HG02588 (cell line): Measurements from ENCODE around the gene AP1B1.
A peak's percentile ranks its signal among the peaks of the same experiment; 100 is the strongest.
"Not testable (repeated sequence)": the region's sequence is repeated elsewhere in the genome, so short reads cannot be mapped to it uniquely, and the experiment has no call there.

Source experiments
- ATAC-seq: cut with Tn5 transposase; IDR thresholded peaks from one replicate; pipeline ENCODE4 v1.9.1; 2021; ENCODE audit warnings: mild to moderate bottlenecking, moderate library complexity; ENCODE audit not compliant: unreplicated experiment

Gene AP1B1

DNA sequence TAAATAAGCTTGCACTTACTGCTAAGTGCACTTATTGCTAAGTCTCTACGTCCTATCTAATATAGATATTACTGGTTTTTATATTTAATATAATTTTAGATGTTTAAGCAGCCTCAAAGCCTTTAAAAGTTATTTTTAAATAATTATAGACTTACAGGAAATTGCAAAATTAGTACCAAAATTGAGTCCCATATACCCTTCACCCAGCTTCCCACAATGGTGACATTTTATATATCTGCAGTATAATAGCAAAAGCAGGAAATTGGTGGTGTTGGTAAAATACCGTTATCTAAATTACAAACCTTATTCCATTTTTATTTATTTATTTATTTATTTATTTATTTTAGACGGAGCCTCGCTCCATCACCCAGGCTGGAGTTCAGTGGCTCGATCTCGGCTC, 1.9 kb upstream of the AP1B1 start:
- ATAC-seq, result no peak

DNA sequence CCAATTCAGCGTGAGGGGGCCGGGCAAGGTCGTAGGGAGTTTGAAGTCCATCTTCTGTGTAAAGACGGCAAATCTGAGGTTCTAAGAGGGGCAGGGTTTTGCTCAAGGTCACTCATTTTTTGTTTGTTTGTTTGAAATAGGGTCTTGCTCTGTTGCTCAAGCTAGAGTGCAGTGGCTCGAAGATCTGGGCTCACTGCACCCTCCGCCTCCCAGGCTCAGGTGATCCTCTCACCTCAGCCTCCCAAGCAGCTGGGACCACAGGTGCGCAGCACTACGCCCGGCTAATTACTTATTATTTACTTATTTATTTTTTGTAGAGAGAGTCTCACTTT, 355 bp upstream of the AP1B1 start:
- ATAC-seq, result peak; percentile 3

DNA sequence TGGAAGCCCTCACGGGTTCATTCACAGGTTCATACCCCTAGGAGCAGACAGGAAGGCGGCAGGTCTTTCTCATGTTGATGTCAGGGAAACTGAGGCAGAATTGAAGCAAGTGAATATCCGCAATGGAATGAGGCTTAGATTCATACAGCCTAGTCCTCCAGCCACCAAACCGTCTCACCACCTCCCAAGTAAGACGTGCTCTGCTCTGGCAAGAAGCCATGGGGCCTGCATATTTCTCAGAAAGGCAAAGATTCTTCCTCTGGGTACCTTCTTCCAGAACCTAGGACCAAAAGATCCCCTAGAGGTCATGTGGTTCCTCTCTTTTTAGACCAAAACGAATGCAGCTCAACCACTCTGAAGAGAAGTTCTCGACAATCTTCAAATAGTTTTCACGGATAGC, 1.7 kb downstream of the AP1B1 start:
- no peak for ATAC-seq

DNA sequence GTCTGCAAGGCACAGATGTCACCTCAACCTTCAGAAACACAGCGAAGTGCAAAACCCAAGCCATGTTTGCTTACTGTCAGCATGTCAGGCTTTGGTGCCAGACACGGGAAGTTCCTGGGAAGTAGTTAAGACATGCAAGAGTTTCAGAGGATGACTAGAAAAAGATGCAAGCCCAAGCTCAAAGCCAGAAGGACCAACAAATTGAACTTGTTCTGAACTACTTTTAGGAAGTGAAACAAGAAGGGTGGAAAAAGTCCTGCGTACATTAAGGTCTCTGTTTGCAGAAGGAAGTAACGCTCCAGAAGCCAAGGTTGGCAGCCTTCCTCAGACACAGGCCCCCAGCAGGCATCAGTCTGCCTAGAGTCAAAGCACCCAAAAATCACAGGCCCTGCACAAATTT, 2.6 kb downstream of the AP1B1 start:
- ATAC-seq, result no peak

DNA sequence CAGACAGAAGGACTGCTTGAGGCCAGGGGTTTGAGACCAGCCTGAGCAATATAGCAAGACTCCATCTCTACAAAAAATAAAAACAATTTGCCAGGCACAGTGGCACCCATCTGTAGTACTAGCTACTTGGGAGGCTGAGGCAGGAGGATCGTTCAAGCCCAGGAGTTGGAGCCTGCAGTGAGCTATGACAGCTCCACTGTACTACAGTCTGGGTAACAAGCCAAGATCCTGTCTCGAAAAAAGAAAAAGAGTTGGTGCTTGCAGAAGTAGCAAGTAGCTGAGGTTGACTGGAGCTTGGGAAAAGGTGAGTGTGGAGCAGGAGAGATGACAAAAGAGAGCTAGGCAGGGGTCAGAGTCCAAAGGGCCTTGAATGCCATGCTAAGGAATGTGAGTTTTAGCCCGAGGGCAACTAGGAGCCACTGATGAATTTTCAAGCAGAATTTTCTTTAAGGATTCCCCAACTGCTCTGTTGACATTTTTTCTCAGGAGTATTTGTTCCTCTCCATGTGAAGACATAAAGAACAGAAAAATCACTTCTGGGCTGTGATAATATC, 3.1 kb downstream of the AP1B1 start:
- ATAC-seq, result no peak

DNA sequence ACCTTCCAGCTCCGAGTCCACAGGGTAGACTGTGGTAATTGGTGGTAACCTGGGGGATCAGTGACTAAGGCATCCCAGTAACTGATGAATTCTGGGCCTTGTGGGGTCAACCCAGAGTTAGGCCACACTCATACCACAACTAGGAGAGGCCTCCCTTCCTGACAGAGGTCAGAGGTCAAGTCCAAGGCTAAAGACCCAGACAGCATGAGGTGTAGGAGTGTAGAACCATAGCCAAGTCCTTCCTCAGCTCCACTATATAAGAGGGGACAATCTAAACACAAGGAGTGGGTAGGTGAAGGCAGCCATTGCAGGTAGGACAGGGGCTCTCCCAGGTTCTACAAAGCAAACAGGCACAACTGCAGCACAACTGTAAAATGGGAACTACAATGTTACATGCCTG, 4.6 kb downstream of the AP1B1 start:
- no peak for ATAC-seq

DNA sequence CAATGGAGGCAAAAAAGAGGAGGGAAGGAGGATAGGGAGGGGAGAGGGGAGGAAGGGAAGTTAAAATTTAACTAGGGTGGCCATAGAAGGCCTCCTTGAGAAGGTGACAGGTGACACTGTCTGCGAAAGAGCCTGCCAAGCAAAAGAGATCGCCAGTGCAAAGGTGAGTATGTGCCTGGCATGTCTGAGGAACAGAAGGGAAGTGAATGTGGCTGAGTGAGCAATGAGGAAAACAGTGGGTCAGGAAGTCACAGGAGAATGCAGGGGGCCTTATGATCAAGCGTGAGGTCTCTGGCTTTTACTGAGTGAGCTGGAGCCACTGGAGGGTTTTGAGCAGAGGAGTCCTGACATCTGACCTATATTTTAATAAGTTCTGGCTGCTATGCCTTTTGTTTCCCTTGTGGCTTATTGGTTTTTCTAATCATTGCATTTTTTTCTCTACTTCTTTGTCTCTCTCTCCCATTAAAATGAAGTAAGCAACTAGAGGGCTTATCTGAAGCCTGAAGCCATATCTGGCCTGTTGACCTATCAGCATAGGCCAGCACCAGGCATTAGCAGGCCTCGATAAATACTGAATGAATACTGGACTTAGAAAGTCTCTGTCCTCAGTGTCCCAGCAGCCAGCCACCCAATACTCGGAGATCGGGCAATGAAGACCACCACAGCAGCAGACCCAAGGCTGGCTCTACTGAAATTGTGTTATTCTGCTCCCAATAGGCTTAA, 5.6 kb downstream of the AP1B1 start:
- ATAC-seq, result no peak

DNA sequence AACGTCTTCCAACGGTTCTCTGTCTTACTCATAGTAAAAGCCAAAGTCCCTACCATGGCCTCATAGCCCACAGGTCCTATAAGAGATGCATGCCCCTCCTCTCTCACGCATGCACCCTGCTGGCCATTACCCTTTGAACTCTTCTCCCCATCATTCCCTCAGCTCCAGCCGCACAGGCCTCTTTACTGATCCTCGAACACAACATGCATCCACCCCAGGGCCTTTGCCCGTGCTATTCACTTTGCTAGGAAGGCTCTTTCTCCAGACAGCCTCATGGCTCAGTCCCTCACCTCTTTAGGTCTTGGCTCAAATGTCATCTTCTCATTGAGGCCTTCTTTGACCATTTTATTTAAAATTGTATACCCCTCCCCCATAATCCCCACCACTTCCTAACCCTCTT, 7.5 kb downstream of the AP1B1 start:
- ATAC-seq, result no peak

DNA sequence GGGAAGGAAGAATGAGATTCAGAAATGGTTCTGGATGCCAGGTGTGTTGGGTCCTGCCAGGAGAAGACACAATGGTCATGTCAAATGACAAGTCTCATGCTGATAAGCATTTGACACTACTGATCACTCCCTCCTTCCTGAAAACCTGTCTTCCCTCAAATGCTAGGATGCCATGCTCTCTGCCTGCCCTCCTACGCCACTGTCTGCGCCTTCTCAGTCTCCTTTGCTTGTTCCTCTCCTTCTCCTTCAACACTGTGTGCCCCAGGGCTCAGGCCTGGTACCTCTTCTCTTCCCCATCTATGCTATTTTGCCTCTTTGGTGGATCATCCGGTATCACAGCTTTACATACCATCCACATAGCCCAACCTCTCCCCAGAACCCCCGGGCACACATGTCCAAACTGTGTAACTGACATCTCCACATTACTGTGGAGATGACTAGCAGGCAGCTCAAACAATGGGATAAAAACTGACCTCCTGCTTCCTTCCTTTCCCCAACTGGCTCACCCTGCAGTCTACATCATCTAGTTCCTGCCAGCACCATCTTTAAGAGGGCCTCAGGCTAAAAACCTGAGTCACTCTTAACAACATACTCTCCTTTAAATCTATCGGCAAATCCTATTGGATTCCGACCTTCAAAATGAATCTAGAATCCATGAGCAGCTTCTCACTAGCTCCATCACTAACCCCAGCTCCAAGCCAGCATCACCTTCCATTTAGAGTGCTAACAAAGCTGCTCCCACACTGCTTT, 8.2 kb downstream of the AP1B1 start:
- ATAC-seq, result no peak

DNA sequence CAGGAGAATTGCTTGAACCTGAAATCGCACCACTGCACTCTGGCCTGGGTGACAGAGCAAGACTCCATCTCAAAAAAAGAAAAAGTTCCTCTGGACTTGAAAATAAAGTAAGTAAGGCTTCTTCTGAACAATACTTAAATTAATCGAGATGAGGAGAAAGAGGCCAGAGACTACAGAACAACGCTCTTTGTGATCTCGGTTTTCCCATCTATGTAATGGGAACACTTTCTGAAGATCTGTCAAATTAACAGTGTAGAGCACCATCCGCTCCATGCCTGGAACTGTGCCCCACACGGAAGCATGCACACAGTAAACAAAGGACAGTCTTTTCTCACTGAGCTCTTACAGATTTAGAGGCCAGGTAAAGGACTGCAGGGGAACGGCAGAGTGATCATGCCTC, 9.1 kb downstream of the AP1B1 start:
- ATAC-seq, result no peak

DNA sequence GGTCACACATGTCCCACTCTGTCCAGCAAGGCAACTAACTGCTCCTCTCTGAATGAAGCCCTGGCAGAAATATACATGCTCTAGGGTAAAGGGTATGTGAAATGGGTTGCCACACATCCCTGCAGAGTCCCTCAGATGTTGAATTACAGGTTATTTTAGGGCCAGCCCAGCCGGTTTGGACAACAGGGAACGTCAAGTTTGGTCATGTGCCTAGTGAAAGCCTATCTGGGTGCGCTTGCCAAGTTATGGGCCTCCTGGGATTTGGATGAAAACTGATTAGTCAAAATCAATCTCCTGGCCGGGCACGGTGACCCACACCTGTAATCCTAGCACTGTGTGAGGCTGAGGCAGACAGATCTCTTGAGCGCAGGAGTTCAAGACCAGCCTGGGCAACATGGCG, 10.4 kb downstream of the AP1B1 start:
- no peak for ATAC-seq

DNA sequence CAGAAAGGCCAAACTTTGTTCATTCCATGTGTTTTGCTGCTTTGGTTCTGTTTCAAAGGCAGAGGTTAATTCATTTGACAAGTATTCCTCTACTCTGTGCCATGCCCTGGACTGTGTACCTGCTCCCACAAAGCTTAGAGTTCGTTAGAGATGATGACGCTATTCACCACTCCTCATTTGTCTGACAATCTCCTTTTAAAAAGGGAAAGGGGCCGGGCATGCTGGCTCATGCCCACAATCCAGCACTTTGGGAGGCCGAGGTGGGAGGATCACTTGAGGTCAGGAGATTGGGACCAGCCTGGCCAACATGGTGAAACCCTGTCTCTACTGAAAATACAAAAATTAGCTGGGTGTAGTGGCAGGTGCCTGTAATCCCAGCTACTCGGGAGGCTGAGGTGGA, 11.7 kb downstream of the AP1B1 start:
- ATAC-seq, result not testable (repeated sequence)

DNA sequence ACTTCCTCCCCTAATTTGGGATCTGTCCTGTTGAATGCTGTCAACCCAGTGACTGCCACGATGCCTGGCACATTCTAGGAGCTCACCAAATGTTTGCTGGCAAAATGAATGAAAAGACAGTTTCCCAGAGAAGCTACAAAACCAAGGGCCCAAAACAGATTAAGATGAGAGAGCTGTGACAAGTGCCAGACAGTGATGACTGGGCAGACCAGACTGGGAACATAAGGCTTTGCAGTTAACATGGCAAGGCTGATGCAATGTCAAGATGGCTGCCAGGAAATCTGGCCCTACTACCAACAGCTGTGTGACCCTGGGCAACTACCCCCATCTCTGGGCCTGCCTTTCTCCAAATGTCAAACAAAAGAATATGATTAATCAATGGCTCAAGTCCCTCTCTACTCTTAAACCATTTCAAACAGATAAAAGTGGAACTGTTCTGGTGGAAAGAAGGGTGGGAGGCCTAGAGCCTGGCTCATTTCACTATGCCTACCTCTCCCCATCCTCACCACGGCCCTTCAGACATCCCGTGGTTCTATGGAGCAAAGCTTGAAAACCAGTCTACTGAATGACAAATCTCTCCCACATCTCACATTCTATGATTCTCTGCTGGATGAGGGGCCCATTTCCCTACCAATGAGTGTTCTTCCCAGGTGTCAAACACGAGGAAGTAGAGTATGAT, 12.8 kb downstream of the AP1B1 start:
- ATAC-seq, result no peak

DNA sequence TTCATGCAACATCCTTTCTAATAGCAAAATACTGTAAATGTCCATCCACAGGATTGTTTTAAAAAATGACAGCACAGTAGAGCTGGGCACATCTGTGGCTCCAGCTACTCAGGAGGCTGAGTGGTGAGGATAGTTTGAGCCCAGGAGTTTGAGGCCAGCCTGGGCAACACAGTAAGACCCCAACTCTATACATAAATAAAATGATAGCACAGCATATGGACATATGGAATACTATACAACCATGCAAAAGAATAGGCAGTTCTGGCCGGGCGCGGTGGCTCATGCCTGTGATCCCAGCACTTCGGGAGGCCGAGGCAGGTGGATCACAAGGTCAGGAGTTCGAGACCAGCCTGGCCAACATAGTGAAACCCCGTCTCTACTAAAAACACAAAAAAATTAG, 13.6 kb downstream of the AP1B1 start:
- not testable (repeated sequence) for ATAC-seq

DNA sequence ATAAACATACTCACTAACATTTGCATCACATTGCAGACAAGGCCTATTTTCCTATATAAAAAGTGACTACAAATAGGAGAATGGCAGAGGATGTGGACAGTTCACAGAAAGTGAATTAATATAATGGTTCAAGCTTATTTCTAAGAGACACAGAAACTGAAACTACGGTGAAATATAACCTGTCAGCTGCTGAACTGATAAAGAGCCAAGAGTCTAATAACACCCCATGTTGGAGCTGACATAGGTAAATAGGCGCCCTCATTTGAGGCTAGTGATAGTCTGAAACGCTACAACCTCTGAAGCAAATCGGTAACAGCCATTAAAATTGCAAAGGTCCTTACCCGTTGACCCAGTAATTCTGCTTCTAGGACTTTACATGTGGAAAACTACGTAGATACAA, 14.0 kb downstream of the AP1B1 start:
- ATAC-seq, result no peak

DNA sequence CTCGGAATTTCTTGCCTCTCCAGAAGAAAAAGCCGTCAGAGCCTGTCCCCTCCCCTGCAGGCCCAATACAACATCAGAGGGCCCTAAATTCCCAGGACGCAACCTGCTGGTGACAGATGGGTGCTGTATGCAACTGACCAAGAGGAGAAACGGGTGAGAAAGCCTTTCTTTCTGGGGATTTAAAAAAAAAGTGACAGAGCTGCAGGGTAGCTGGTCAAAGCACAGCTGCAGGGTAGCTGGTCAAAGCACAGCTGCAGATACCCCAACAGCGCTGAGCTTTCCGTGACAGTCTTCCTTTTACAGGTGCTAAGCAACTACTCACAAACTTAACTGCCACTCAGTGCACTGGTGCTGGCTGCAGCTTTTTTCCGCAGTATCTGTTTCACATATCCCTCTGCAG, 17.8 kb downstream of the AP1B1 start:
- ATAC-seq, result no peak

DNA sequence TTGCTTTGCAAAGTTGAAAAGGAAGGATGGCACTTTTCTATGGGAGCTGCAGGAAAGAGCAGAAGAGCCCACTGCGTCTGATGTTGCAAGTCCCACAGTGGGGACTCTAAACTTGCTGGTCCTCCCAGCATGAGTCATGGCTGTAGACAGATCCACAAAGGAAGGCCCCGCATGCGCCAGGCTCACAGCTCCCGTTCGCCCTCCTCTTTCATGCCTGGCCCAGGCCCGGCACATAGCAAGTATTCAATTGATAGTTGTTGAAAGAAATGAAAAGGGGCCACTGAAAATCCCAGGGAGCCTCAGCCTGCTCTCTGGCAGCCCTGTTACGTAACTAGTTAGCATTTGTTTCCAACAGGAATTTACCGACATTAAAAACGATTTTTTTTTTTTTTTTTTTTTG, 18.9 kb downstream of the AP1B1 start:
- ATAC-seq, result no peak

DNA sequence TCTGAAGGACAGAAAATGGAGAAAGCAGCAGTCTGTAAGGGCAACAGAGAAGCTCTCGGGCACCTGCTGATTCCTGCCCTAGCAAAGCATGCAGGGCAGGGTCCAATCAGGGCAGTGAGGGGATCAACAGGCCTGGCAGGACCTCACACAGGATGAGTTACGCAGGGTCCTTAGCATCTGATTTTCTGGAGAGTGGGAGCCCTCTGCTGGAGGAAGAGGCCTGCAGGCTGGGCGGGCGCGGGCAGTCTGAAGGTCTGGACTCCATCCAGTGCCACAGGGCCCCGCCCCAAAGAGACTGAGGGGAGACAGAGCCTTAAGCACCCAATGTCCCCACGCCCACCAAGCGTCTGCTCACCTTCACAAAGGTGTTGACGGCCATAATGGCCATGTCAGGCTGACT, 28.9 kb downstream of the AP1B1 start:
- no peak for ATAC-seq

DNA sequence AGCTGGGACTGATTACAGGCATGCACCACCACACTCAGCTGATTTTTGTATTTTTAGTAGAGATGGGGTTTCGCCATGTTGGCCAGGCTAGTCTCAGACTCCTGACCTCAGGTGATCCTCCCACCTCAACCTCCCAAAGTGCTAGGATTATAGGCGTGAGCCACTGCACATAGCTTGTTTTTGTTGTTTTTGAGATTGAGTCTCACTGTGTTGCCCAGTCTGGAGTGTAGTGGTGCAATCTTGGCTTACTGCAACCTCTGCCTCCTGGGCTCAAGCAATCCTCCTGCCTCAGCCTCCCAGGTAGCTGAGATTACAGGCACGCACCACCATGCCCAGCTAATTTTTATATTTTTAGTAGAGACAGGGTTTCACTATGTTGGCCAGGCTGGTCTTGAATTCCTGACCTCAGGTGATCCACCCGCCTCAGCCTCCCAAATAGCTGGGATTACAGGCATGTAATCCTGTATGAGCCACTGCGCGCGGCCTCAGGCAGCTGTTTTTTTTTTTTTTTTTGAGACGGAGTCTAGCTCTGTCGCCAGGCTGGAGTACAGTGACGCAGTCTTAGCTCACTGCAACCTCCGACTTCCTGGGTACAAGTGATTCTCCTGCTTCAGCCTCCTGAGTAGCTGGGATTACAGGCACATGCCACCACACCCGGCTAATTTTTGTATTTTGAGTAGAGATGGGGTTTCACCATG, 31.0 kb downstream of the AP1B1 start:
- ATAC-seq, result not testable (repeated sequence)

DNA sequence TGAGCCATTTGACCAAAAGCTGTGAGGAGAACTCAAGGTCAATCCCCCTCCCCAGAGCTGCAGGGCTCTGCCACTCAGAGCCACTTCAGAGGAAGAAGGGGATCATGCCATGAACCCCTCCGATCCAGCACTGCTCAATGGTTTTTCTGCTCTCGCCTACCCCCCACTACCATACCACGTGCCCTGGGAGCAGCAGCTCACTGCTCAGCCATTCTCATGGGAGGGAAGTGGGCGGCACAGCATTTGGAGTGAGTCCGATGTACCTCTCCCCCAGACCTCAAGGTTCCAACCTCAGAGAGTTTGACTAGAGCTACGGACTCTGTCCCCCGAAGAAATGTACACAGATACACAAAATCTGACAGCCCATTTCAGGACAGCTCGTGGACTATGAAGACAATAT, 34.5 kb downstream of the AP1B1 start:
- no peak for ATAC-seq

DNA sequence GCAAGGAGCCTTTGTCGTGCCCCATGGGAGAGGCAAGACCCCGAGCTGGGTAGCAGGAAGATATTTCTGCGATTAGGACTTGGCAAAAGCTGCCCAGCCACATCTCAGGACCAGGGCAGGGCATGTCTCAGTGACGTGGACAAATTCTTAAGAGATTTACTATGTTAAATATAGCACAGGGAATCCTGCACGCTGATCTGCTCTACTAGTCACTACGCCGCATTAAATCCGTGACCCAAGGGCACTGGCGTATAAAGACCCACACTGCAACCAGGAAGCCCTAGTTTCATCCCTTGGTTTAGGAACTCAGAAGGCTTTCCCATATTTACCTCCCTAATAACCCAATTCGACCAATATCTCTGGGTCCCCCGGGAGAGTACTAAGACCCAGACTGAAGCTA, 35.1 kb downstream of the AP1B1 start:
- ATAC-seq, result no peak
